Lung (tissue), 12 donors: Measurements from ENCODE around the gene UNC93B1. TPM values are rescaled to one million over a fixed set of nuclear protein-coding genes. Genes with fewer than 3 reads are reported as not detected.
"Not testable (repeated sequence)": the region's sequence is repeated elsewhere in the genome, so short reads cannot be mapped to it uniquely, and the experiment has no call there.

Source experiments
- ATAC-seq: fragments of 200-7000 bp; cut with Tn5 transposase; one replicate; pipeline ENCODE4 v1.9.1; 2020; ENCODE audit warnings: moderate number of reproducible peaks; ENCODE audit not compliant: insufficient read depth, low FRiP score
- DNase-seq, 3 donors: peaks; one replicate each; pipeline ENCODE4 v3.0.0-alpha.2; 2013 to 2017
- H3K27ac ChIP-seq, 2 donors: one replicate each; pipeline ENCODE4 v1.5.1; 2013; ENCODE audit warnings: mild to moderate bottlenecking in 2 of 2, moderate library complexity in 2 of 2, control low read depth in 1 of 2, inconsistent platforms in 1 of 2, low read depth in 1 of 2, low read length in 1 of 2
- H3K27me3 ChIP-seq, 3 donors: one replicate each; pipeline ENCODE4 v1.5.1; 2013; ENCODE audit warnings: low read length in 2 of 3; ENCODE audit not compliant: control insufficient read depth in 3 of 3, insufficient read depth in 3 of 3
- H3K36me3 ChIP-seq, 4 donors: one replicate each; pipeline ENCODE4 v1.5.1; 2013; ENCODE audit warnings: low read length in 4 of 4, mild to moderate bottlenecking in 1 of 4, moderate library complexity in 1 of 4; ENCODE audit not compliant: control insufficient read depth in 4 of 4, insufficient read depth in 4 of 4
- H3K4me1 ChIP-seq, 5 donors: one replicate each; pipeline ENCODE4 v1.5.1; 2013; ENCODE audit warnings: low read length in 5 of 5, mild to moderate bottlenecking in 2 of 5, moderate library complexity in 1 of 5; ENCODE audit not compliant: control insufficient read depth in 5 of 5, insufficient read depth in 5 of 5
- H3K4me3 ChIP-seq: one replicate; pipeline ENCODE4 v1.5.1; 2013; ENCODE audit warnings: mild to moderate bottlenecking, control low read depth, moderate library complexity
- H3K9ac ChIP-seq, 2 donors: one replicate each; pipeline ENCODE4 v1.5.1; 2013; ENCODE audit warnings: low read length in 2 of 2, control low read depth in 1 of 2; ENCODE audit not compliant: insufficient read depth in 1 of 2
- H3K9me3 ChIP-seq, 4 donors: one replicate each; pipeline ENCODE4 v1.5.1; 2013; ENCODE audit warnings: low read length in 3 of 4, mild to moderate bottlenecking in 1 of 4, moderate library complexity in 1 of 4; ENCODE audit not compliant: control insufficient read depth in 4 of 4, insufficient read depth in 3 of 4
- CTCF ChIP-seq: IDR thresholded peaks from 2 replicates; pipeline ENCODE4 v1.5.1; 2012; ENCODE audit warnings: mild to moderate bottlenecking; ENCODE audit errors: control extremely low read depth, extremely low read depth
- WGBS, 2 donors: extraction: QIAGEN DNeasy Blood & Tissue Kit; methylation state at CpG; one replicate each; pipeline ENCODE4 v1.1.7; 2013; 5-methylcytosine and 5-hydroxymethylcytosine counted together
- polyA plus RNA-seq, 2 donors: library from polyadenylated mRNA; stranded (reverse); fragments of 200-250 nt; gene quantifications; one replicate each; pipeline ENCODE4 v1.2.1, GENCODE V29; 2013
- total RNA-seq, 2 donors: library from RNA; depleted of rRNA in 1 of 2; stranded (reverse); fragments of >200 nt in 1 of 2; gene quantifications; one replicate each; pipeline ENCODE4 v1.2.1, GENCODE V29; 2014 to 2021
- donor health status: control.
- donor health status: control.
- donor health status: Bipolar disorder and iron deficiency.
- donor health status: healthy.
- donor health status: DM: yes; HTN: yes; CAD: no.

The UNC93B1 gene
- total and polyA plus RNA-seq, 4 donors = 44.3 to 124 (median 87.8) TPM

DNA sequence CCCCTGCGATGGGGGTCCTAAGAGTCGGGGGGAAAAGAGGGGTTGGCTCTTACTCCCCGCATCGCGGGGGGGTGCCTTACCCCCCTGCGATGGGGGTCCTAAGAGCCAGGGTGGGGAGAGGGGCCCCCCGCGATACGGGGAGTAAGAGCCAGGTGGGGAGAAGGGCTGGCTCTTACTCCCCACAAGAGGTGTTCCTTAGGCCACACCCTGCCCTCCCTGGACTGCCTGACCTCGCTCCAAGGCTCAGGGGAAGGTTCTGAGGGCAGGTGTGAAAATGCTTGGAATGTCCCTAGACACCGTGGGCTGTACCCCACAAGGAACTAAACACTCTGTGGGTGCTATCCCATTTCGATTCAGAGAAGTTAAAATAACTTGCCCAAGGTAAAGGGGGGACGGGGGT, 7.8 kb downstream of the UNC93B1 start:
- no peak overlapping the region for H3K4me3 ChIP-seq
- no peak for TF ChIP-seq CTCF
- H3K9ac ChIP-seq = no peak overlapping the region
- peaks cover 0 to 2% (median 0%) of the 10 kb centered on the region in 3 donors for H3K27me3 ChIP-seq
- peaks cover 0 to 5% (median 0%) of the 10 kb centered on the region in 5 donors for H3K4me1 ChIP-seq
- ATAC-seq = no peak
- no peak for DNase-seq
- 84 to 94% methylated on average over 13 of the region's 13 CpGs for WGBS, 2 donors
- H3K27ac ChIP-seq = no peak overlapping the region
- no peaks in the 10 kb centered on the region for H3K9me3 ChIP-seq
- H3K36me3 ChIP-seq = peaks cover 0 to 7% (median 0%) of the 10 kb centered on the region in 4 donors

DNA sequence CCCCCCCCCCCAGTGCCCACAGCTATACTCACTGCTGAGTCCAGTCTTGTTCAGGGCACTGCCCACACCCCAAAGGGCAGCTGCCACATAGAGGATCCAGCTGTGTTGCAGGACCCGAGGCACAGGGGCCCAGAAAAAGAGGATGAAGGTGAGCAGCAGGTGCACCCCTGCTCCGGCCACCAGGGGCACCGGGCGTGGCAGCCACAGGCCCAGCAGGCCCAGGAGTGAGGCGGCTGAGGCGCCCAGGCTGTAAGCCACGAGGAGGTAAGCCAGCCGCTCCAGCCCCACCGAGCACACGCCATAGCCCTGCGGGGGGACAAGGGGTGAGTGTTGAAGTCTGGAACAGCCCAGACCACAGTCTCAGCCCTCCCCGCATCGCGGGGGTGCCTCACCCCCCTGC, 8.3 kb downstream of the UNC93B1 start:
- not testable (repeated sequence) for DNase-seq, H3K9ac ChIP-seq, H3K27ac ChIP-seq, H3K27me3 ChIP-seq, H3K9me3 ChIP-seq, H3K4me1 ChIP-seq, ATAC-seq, H3K36me3 ChIP-seq, H3K4me3 ChIP-seq
- 90 to 93% methylated on average over 11 to 14 of the region's 14 CpGs for WGBS, 2 donors

- 93 to 97% methylated on average over 3 of the region's 3 CpGs for WGBS, 2 donors
- DNase-seq, H3K4me1 ChIP-seq, H3K9ac ChIP-seq, H3K4me3 ChIP-seq, H3K27ac ChIP-seq, ATAC-seq, H3K9me3 ChIP-seq, H3K27me3 ChIP-seq, H3K36me3 ChIP-seq: not testable (repeated sequence)
These were observed 8.8 kb downstream of the UNC93B1 start for GRCh38 chr11:67995129-67995528.

GRCh38 chr11:67994387-67994786, 9.5 kb downstream of the UNC93B1 start:
- 95 to 99% methylated on average over 5 of the region's 5 CpGs for WGBS, 2 donors
- not testable (repeated sequence) for H3K4me1 ChIP-seq, H3K36me3 ChIP-seq, H3K9ac ChIP-seq, DNase-seq, H3K27me3 ChIP-seq, ATAC-seq, H3K27ac ChIP-seq, H3K9me3 ChIP-seq, H3K4me3 ChIP-seq

DNA sequence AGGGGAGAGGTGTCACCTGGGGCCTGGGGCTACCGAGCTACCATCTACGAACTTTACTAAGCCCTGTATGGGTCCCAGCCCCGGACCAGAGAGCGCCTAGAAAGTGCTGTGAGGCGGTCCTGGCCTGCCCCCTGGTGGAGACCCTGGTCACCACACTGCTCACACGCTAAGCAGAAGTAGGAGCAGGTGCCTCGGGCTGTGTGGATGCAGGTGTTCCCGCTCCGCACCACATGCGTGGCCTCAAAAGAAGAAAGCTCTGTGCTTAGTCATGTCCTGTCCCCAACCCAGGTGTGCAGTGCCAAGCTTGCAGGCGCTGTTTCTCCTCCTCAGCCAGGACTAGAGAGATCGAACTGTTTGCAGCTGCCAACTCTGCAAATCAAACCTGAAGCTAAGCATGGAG, 10.1 kb downstream of the UNC93B1 start:
- WGBS, 2 donors = 39% methylated on average over 12 of the region's 12 CpGs
- TF ChIP-seq CTCF = peak; percentile 30
- not testable (repeated sequence) for H3K27me3 ChIP-seq, ATAC-seq, H3K4me1 ChIP-seq, H3K4me3 ChIP-seq, H3K36me3 ChIP-seq, DNase-seq, H3K9me3 ChIP-seq, H3K9ac ChIP-seq, H3K27ac ChIP-seq

DNA sequence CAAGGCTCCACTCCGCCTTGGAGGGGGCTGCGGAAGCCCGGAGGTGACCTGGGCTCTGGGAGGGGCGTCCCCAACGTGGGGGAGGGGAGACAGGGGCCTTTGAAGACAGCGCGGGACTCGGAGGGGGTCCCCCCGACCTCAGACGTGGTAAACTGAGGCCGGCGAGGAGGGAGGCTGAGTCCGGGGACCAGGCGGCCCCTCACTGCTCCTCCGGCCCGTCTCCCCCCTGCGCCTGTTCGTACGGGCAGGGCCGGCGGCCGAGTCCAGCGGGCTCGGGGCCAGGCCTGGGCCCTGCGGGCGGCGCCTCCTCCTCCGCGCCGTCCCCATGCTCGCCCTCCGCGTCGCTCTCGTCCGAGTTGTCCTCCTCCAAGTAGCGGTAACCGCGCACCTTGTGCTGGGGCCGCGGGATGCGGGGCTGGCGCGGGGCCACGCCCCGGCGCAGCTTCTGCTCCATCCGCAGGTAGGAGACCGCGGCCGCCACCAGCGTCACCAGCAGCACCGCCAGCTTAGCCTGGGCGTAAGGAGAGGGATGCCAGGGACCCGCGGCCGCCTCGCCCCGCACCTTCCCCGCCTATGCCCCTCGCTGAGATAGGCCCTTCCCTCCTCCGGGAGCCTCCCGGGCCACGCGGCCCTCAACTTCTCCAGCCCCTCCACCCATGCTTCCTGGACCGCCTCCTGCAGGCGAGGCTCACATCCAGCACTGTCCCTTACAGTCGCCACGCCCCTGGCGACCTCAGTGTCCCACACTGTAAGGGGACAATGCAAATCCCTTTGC, 12.4 kb downstream of the UNC93B1 start:
- not testable (repeated sequence) for ATAC-seq

More for the DNA sequence above, 12.4 kb downstream of the UNC93B1 start:
- H3K4me1 ChIP-seq, H3K27ac ChIP-seq, H3K9ac ChIP-seq, H3K9me3 ChIP-seq, H3K27me3 ChIP-seq, H3K36me3 ChIP-seq, H3K4me3 ChIP-seq, DNase-seq: not testable (repeated sequence)
- WGBS, 2 donors = 47 to 52% methylated on average over 22 to 70 of the region's 70 CpGs
